Measurements from ENCODE around the gene TOX3.

DNA sequence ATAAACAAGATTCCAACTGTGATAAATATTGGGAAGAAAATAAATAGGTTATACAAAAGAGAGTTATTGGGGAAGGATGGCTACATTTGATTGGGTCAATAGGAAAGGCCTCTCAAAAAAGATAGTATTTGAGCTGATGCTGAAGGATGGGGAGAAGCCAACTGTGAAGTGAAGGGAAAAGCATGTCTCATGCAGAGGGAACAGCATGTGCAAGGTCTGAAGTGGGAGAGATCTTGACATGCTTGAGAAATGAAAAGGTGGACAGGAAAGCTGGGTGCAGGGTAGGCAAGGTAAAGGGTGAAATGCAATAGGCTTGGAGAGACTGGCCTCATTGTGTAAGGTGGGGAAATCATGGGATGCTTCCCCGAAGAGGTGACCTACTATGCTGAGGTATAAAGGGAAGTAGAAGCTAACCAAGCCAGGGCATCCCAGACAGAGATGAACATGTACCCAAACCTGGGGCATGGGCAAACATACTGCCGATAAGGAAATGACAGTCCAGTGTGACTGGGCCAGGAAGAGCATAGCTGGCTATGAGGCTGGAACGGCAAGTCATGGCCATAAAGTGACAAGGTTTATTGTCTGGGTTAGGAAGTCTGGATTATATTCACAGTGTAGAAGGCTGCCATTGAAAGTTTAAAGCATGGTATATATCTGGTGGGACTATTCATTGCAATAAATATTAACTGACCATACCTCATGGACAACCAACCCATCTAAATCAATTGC lies 91.2 kb downstream of the TOX3 start:
- TF ChIP-seq, protein P1, sequence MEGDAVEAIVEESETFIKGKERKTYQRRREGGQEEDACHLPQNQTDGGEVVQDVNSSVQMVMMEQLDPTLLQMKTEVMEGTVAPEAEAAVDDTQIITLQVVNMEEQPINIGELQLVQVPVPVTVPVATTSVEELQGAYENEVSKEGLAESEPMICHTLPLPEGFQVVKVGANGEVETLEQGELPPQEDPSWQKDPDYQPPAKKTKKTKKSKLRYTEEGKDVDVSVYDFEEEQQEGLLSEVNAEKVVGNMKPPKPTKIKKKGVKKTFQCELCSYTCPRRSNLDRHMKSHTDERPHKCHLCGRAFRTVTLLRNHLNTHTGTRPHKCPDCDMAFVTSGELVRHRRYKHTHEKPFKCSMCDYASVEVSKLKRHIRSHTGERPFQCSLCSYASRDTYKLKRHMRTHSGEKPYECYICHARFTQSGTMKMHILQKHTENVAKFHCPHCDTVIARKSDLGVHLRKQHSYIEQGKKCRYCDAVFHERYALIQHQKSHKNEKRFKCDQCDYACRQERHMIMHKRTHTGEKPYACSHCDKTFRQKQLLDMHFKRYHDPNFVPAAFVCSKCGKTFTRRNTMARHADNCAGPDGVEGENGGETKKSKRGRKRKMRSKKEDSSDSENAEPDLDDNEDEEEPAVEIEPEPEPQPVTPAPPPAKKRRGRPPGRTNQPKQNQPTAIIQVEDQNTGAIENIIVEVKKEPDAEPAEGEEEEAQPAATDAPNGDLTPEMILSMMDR (IDR thresholded peaks at IDR 0.05): no peak
- TF ChIP-seq, protein P2, sequence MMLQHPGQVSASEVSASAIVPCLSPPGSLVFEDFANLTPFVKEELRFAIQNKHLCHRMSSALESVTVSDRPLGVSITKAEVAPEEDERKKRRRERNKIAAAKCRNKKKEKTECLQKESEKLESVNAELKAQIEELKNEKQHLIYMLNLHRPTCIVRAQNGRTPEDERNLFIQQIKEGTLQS (CRISPR knock-in tag; conservative IDR thresholded peaks at IDR 0.05): no peak
- TF ChIP-seq, protein P3, sequence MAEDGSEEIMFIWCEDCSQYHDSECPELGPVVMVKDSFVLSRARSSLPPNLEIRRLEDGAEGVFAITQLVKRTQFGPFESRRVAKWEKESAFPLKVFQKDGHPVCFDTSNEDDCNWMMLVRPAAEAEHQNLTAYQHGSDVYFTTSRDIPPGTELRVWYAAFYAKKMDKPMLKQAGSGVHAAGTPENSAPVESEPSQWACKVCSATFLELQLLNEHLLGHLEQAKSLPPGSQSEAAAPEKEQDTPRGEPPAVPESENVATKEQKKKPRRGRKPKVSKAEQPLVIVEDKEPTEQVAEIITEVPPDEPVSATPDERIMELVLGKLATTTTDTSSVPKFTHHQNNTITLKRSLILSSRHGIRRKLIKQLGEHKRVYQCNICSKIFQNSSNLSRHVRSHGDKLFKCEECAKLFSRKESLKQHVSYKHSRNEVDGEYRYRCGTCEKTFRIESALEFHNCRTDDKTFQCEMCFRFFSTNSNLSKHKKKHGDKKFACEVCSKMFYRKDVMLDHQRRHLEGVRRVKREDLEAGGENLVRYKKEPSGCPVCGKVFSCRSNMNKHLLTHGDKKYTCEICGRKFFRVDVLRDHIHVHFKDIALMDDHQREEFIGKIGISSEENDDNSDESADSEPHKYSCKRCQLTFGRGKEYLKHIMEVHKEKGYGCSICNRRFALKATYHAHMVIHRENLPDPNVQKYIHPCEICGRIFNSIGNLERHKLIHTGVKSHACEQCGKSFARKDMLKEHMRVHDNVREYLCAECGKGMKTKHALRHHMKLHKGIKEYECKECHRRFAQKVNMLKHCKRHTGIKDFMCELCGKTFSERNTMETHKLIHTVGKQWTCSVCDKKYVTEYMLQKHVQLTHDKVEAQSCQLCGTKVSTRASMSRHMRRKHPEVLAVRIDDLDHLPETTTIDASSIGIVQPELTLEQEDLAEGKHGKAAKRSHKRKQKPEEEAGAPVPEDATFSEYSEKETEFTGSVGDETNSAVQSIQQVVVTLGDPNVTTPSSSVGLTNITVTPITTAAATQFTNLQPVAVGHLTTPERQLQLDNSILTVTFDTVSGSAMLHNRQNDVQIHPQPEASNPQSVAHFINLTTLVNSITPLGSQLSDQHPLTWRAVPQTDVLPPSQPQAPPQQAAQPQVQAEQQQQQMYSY (CRISPR knock-in tag; IDR thresholded peaks at IDR 0.05): no peak
- TF ChIP-seq, protein P4, sequence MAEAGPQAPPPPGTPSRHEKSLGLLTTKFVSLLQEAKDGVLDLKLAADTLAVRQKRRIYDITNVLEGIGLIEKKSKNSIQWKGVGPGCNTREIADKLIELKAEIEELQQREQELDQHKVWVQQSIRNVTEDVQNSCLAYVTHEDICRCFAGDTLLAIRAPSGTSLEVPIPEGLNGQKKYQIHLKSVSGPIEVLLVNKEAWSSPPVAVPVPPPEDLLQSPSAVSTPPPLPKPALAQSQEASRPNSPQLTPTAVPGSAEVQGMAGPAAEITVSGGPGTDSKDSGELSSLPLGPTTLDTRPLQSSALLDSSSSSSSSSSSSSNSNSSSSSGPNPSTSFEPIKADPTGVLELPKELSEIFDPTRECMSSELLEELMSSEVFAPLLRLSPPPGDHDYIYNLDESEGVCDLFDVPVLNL (CRISPR knock-in tag; IDR thresholded peaks at IDR 0.05; ENCODE audit: borderline replicate concordance, low read depth): no peak
- TF ChIP-seq, protein P5, sequence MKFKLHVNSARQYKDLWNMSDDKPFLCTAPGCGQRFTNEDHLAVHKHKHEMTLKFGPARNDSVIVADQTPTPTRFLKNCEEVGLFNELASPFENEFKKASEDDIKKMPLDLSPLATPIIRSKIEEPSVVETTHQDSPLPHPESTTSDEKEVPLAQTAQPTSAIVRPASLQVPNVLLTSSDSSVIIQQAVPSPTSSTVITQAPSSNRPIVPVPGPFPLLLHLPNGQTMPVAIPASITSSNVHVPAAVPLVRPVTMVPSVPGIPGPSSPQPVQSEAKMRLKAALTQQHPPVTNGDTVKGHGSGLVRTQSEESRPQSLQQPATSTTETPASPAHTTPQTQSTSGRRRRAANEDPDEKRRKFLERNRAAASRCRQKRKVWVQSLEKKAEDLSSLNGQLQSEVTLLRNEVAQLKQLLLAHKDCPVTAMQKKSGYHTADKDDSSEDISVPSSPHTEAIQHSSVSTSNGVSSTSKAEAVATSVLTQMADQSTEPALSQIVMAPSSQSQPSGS (CRISPR knock-in tag; IDR thresholded peaks at IDR 0.05; ENCODE audit: borderline replicate concordance, low read depth): no peak
- TF ChIP-seq SP1 (CRISPR knock-in tag; conservative IDR thresholded peaks at IDR 0.05) (no peak), JUN (CRISPR knock-in tag; IDR thresholded peaks at IDR 0.05) (no peak), CREM (CRISPR knock-in tag; IDR thresholded peaks at IDR 0.05) (no peak), NFYB (CRISPR knock-in tag; conservative IDR thresholded peaks at IDR 0.05; ENCODE audit: low read depth) (no peak), ZNF121 (CRISPR knock-in tag; IDR thresholded peaks at IDR 0.05) (no peak)
- TF ChIP-seq, protein P6, sequence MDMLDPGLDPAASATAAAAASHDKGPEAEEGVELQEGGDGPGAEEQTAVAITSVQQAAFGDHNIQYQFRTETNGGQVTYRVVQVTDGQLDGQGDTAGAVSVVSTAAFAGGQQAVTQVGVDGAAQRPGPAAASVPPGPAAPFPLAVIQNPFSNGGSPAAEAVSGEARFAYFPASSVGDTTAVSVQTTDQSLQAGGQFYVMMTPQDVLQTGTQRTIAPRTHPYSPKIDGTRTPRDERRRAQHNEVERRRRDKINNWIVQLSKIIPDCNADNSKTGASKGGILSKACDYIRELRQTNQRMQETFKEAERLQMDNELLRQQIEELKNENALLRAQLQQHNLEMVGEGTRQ (CRISPR knock-in tag; IDR thresholded peaks at IDR 0.05): no peak

Measured in WTC11 (cell line).